Endothelial cell of umbilical vein (primary cell): ENCODE data around the gene MTSS2. TPM values are rescaled to one million over a fixed set of nuclear protein-coding genes. Genes with fewer than 3 reads are reported as not detected.

Experiments used
- BruUV-seq: library from RNA; stranded (reverse); fragments of 400-500 nt; replicated peaks from 2 replicates; lab custom pipeline; 2021; lab: Mats Ljungman, UMichigan
- CTCF ChIA-PET: fragments of 300-600, 350-600 bp; sonication (Branson Sonifier 250); formaldehyde crosslinking; loops from one replicate; lab custom pipeline; 2021; ENCODE audit warnings: antibody characterized with exemption, inconsistent platforms; lab: Charles Lee
- POLR2A ChIA-PET: fragments of 300-600, 350-600 bp; sonication (Branson Sonifier 250); formaldehyde crosslinking; loops from one replicate; lab custom pipeline; 2021; ENCODE audit warnings: antibody characterized with exemption, inconsistent platforms; lab: Charles Lee
- DNase-seq: peaks from one replicate; pipeline ENCODE4 v3.0.0-alpha.2; 2011; ENCODE audit warnings: low read depth, low spot score
- FAIRE-seq: peaks from 2 replicates; lab custom pipeline; 2011; peaks lifted over from hg19 to GRCh38; lab: Jason Lieb, UNC
- H2AFZ ChIP-seq: 2 replicates; pipeline ENCODE4 v1.6.0; 2012; ENCODE audit warnings: low read depth, low read length, control low read depth, inconsistent platforms
- H3K27ac ChIP-seq: 2 replicates; pipeline ENCODE4 v1.5.1; 2011; ENCODE audit warnings: low read depth, mild to moderate bottlenecking, control low read depth, low read length, moderate library complexity; ENCODE audit not compliant: insufficient read depth
- H3K27me3 ChIP-seq, 2 experiments: 2 replicates each; pipeline versions ENCODE4 v1.6.0 to v1.6.1; 2011; ENCODE audit warnings: low read length in 2 of 2, mixed read lengths in 1 of 2; ENCODE audit not compliant: control insufficient read depth in 2 of 2, insufficient read depth in 2 of 2
- H3K36me3 ChIP-seq, 2 experiments: 2 replicates in 1 of 2; 3 replicates in 1 of 2; pipeline ENCODE4 v1.5.1; 2011; ENCODE audit warnings: low read length in 2 of 2, mild to moderate bottlenecking in 1 of 2, moderate library complexity in 1 of 2; ENCODE audit not compliant: control insufficient read depth in 2 of 2, insufficient read depth in 2 of 2; ENCODE audit errors: extremely low read depth in 1 of 2
- H3K4me1 ChIP-seq: 3 replicates; pipeline ENCODE4 v1.5.1; 2011; ENCODE audit warnings: mild to moderate bottlenecking, low read length; ENCODE audit not compliant: control insufficient read depth, insufficient read depth; ENCODE audit errors: extremely low read depth
- H3K4me2 ChIP-seq: 2 replicates; pipeline ENCODE4 v1.6.1; 2011; ENCODE audit warnings: low read length, control low read depth, mixed read lengths; ENCODE audit not compliant: insufficient read depth
- H3K4me3 ChIP-seq, 3 experiments: fragments of 200-600 bp in 1 of 3; sonication (generic), shearing (Covaris generic) in 1 of 3; replicated peaks in 1 of 3; 2 replicates each; pipeline ENCODE4 v1.5.1; 2011 to 2016; ENCODE audit warnings: control low read depth in 3 of 3, low read length in 3 of 3, mild to moderate bottlenecking in 2 of 3, inconsistent platforms in 1 of 3, low read depth in 1 of 3, moderate library complexity in 1 of 3; ENCODE audit not compliant: insufficient read depth in 1 of 3
- H3K79me2 ChIP-seq: 2 replicates; pipeline ENCODE4 v1.6.0; 2012; ENCODE audit warnings: low read length, inconsistent platforms; ENCODE audit not compliant: control insufficient read depth, insufficient read depth
- H3K9ac ChIP-seq: replicated peaks from 2 replicates; pipeline ENCODE3; 2011; ENCODE audit warnings: low read length, control low read depth; ENCODE audit not compliant: insufficient read depth; ENCODE audit errors: extremely low read depth
- H3K9me1 ChIP-seq: replicated peaks from 3 replicates; pipeline ENCODE4 v1.6.0; 2011; ENCODE audit warnings: mild to moderate bottlenecking, low read length; ENCODE audit not compliant: control insufficient read depth, insufficient read depth; ENCODE audit errors: extremely low read depth
- H3K9me3 ChIP-seq: replicated peaks from 2 replicates; pipeline ENCODE4 v1.5.1; 2012; ENCODE audit warnings: low read length, inconsistent platforms; ENCODE audit not compliant: control insufficient read depth, insufficient read depth
- H4K20me1 ChIP-seq: replicated peaks from 2 replicates; pipeline ENCODE3; 2011; ENCODE audit warnings: mild to moderate bottlenecking, low read length; ENCODE audit not compliant: control insufficient read depth, insufficient read depth; ENCODE audit errors: extremely low read depth
- EZH2 ChIP-seq: IDR thresholded peaks from 2 replicates; pipeline ENCODE4 v1.6.1; 2012; ENCODE audit warnings: borderline replicate concordance, low read depth, mild to moderate bottlenecking, moderate library complexity, low read length, inconsistent platforms; ENCODE audit not compliant: severe bottlenecking
- FOS ChIP-seq: IDR thresholded peaks from 2 replicates; pipeline ENCODE4 v1.6.1; 2011; ENCODE audit warnings: mild to moderate bottlenecking, low read length, moderate library complexity, borderline replicate concordance; ENCODE audit not compliant: insufficient read depth
- GATA2 ChIP-seq: IDR thresholded peaks from 2 replicates; pipeline ENCODE4 v1.7.0; 2011; ENCODE audit warnings: low read depth, mild to moderate bottlenecking, moderate library complexity, mixed read lengths, low read length; ENCODE audit not compliant: insufficient read length, insufficient read depth
- JUN ChIP-seq: IDR thresholded peaks from 2 replicates; pipeline ENCODE4 v1.6.1; 2011; ENCODE audit warnings: borderline replicate concordance, low read depth; ENCODE audit not compliant: insufficient read length, insufficient read depth
- MYC ChIP-seq: IDR thresholded peaks from one replicate; pipeline ENCODE4 v1.6.1; 2011; ENCODE audit warnings: mild to moderate bottlenecking, low read depth, low read length
- POLR2A ChIP-seq: IDR thresholded peaks from 2 replicates; pipeline ENCODE4 v1.6.1; 2012; ENCODE audit warnings: low read depth, mild to moderate bottlenecking, control low read depth, low read length
- POLR2AphosphoS5 ChIP-seq: IDR thresholded peaks from 2 replicates; pipeline ENCODE4 v1.6.1; 2012; ENCODE audit warnings: low read depth, mild to moderate bottlenecking, control low read depth, low read length, moderate library complexity; ENCODE audit not compliant: insufficient read depth
- dilution Hi-C: fragments of 300-500 bp; cut with MboI; formaldehyde crosslinking; loops from one replicate; pipeline ENCODE4 v1.15.0; 2019; ENCODE audit warnings: low sequenced_read_pairs; ENCODE audit not compliant: extremely low pct_ligation_motif_present
- intact Hi-C: fragments of 100-400 bp; cut with micrococcal nuclease; formaldehyde crosslinking; loops from one replicate; pipeline ENCODE4 v1.10.0; 2022
- polyA plus RNA-seq, 4 experiments: library from polyadenylated mRNA; depleted of rRNA in 3 of 4; stranded (reverse) in 3 of 4; unstranded in 1 of 4; fragments of >200 nt; gene quantifications; 2 replicates each; pipeline versions ENCODE4 v1.2.1 to v1.2.3, GENCODE V29; 2011 to 2012; ENCODE audit warnings: missing spikeins in 1 of 4
- total RNA-seq: library from RNA; stranded (reverse); gene quantifications from 2 replicates; pipeline ENCODE4 v1.2.3, GENCODE V29; 2021
- TF ChIP-seq, protein P1 (sequence below): IDR thresholded peaks from 2 replicates; pipeline ENCODE4 v1.6.1; 2011; ENCODE audit not compliant: insufficient read depth, insufficient read length

MTSS2 gene
- total and polyA plus RNA-seq, 2 donors (not counting 3 experiments of a cell fraction or from before 2014, with no cell fraction given), result 38.4 to 42.3 TPM

DNA sequence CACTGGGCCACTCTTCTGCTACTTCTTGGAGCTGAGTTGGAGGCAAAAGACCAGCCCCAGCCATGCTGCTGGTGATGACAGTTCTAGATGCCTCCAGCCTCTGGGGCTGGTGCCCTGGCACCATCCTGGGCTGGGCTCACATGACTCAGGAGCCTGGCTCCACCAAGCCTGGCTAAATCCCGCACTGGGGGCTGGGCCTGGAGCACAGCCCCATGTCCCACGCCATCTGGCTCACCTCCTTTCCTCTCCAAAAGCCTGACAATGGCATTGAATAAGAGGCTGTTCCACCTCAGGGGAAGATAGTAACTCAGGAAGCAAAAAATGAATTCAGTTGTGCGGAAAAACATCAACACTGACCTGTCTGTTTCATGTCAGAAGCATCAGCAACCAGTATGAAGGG lies 45.1 kb upstream of the MTSS2 start:
- BruUV-seq, result no TSS peak
- FAIRE-seq (no peak), DNase-seq (no peak)
- Histone ChIP-seq H3K4me1 (no peaks in the 10 kb centered on the region), H3K4me2 (no peak overlapping the region), H3K27me3 (no peaks in the 10 kb centered on the region), H3K9me1 (no peaks in the 10 kb centered on the region), H3K27ac (no peak overlapping the region), H2AFZ (no peak overlapping the region), H3K79me2 (no peaks in the 10 kb centered on the region), H3K9me3 (no peaks in the 10 kb centered on the region), H3K9ac (no peak overlapping the region), H3K4me3 (no peak overlapping the region), H3K36me3 (peaks cover 0 to 13% of the 10 kb centered on the region in 2 experiments), H4K20me1 (no peaks in the 10 kb centered on the region)
- TF ChIP-seq, protein P1, sequence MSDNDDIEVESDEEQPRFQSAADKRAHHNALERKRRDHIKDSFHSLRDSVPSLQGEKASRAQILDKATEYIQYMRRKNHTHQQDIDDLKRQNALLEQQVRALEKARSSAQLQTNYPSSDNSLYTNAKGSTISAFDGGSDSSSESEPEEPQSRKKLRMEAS, result no peak
- no peak for TF ChIP-seq FOS
- no peak for TF ChIP-seq POLR2A
- no peak for TF ChIP-seq JUN
- TF ChIP-seq MYC, result no peak
- no peak for TF ChIP-seq POLR2AphosphoS5
- TF ChIP-seq GATA2, result no peak
- TF ChIP-seq EZH2, result no peak
- dilution Hi-C loops (no loop called here), intact Hi-C loops (no loop called here)
- ChIA-PET POLR2A (no interaction called here), CTCF (interaction anchor here (1.4 to 1.5 kb wide), 2 partner anchors 19 to 40 kb away, joined by 3 to 4 read pairs; no protein-coding TSS in a partner anchor)

DNA sequence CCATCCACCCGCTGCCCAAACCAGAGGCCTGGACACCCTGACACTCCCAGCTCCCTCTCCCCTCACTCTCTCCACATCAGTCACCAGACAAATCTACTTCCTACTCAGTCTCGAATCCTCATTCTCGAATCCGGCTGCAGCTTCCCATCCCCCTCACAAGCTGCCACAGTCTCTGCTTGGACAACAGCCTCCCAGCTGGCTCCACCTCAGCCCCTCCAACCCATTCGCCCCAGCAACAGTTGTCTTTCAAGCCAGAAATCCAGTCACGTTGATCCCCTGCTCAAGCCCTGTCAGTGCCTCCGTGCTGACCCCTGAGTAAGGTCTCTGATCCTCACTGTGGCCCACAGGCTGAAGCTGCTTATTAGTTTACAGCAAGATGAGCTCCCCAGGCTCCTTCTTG lies 44.2 kb upstream of the MTSS2 start:
- H3K9ac ChIP-seq, result no peak overlapping the region
- H3K36me3 ChIP-seq, result peaks cover 0 to 13% of the 10 kb centered on the region in 2 experiments
- no peak for TF ChIP-seq EZH2
- DNase-seq, result no peak
- no peak overlapping the region for H3K27ac ChIP-seq
- intact Hi-C loops, result no loop called here
- H3K4me3 ChIP-seq, result no peak overlapping the region
- no peaks in the 10 kb centered on the region for H3K9me1 ChIP-seq
- no peak overlapping the region for H2AFZ ChIP-seq
- H3K79me2 ChIP-seq, result no peaks in the 10 kb centered on the region
- CTCF ChIA-PET, result interaction anchor here (1.2 to 1.5 kb wide), 3 partner anchors 9 to 41 kb away, joined by 3 to 4 read pairs (median 3); no protein-coding TSS in a partner anchor
- no peaks in the 10 kb centered on the region for H3K4me1 ChIP-seq
- no TSS peak for BruUV-seq
- FAIRE-seq, result no peak
- no peaks in the 10 kb centered on the region for H3K9me3 ChIP-seq
- no peaks in the 10 kb centered on the region for H4K20me1 ChIP-seq
- H3K4me2 ChIP-seq, result no peak overlapping the region
- H3K27me3 ChIP-seq, result no peaks in the 10 kb centered on the region
- POLR2A ChIA-PET, result no interaction called here
- dilution Hi-C loops, result no loop called here
